ENCODE data around the gene TBX1.

TBX1 gene

DNA sequence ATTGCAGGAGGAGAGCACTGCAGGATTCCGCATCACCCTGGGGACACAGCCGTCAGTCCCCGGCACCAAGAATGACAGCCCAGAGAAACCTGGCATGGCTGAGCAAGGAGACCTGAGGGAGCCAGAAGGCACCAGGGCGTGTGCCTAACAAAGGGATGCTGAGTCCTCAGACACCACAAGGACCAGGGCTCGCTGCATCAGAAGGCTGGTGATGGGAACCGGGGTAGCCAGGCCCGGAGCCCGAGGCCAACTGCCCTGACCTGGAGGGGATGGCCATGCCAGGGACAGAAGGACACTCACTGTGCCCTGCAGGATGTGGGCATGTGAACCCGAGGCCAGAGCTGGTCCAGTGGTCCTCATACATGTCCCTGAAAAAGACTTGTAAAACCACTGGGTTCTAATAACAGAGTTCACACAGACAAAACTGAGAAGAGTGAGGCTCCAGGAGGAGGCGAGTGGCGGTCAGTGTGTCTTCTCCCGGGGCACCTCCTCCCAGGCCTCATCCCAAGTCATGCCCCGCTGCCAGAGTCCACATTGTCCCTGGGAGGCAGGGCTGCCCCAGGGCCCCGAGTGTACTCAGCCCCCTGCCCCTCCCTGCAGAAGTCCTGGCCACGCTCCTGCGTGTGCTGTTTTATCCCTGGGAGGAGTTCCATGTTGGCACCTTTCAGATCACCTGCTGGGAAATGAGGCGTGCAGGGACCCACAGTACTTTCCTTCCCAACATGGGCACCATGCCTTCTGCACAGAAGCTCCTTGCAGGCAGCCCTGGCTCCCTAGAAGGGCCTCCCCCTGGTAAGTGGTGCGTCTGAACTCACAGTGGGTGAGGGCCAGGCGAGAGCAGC, 42.5 kb downstream of the TBX1 start:
- DNase-seq = no peak

DNA sequence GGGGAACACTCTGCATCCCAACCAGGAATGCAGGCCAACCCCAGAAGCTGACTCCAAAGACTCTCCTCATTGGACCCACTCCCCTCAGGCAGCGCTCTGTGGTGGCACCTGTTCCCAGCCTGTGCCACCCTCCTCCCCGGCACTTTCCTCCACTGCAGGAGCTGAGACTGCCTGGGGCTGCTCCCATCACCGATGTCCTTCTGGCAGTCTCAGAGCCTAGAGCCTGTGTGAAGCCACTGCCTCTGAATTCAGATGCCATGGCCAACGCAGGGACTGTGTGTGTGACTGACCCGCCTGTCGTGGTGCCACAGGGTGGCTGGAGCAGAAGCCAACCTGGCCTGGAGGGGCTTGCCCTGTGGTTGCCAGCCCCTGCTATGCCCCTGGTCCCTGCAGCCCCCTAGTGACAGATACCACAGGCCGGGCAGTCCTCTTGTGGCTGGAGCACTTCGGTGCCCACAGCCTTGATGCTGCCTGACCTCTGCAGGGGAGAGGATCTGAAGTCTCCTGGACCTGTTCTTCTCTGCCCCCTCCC, 43.2 kb downstream of the TBX1 start:
- DNase-seq = no peak

- DNase-seq = no peak
Measured at GRCh38 chr22:19805821-19806212, 45.2 kb downstream of the TBX1 start.

DNA sequence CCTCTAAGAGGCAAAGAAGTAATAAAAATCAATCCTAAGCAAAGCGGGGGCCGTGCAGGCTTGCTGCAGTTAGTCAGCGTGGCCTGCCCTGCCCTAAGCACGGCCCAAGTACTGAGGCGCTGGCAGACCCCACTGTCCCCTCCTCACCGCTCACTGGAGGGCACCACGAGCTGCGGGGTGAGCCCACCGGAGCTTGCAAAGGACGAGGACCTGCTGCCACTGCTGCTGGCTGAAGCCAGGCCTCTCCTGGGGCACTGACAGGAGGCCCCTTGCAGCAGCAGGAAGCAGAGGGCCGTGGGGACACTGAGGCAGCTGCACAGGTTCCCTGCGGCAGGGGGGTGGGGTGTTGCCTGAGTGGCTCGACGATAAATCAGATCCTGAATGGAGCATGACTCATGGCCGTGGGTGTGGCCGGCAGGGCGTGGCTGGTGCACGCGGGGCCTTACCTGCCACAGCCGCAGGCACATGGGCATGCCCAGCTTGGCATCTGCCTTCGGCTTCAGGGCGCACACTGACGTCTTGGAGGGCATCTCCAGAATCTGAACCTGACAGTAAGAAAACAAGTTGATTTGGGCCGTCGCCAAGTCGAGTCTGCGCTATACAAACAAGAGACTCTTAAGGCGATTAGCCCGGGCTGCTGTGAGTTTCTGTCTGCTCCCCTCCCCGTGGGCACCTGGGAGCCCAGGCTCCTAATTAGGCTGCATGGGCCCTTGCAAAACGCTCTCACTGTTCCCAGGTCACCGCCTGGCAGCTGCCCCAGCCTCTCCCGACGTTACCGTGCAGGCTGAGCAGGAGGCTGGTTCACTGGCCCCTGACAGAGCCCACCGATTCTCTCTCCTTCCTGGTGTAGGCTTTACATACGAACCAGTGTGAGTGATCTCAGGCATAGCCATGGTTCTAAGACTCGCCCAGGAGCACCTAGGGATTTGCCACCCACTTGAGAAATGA, 45.9 kb downstream of the TBX1 start:
- peak in 1 of 2 experiments; percentile 26 for DNase-seq

DNA sequence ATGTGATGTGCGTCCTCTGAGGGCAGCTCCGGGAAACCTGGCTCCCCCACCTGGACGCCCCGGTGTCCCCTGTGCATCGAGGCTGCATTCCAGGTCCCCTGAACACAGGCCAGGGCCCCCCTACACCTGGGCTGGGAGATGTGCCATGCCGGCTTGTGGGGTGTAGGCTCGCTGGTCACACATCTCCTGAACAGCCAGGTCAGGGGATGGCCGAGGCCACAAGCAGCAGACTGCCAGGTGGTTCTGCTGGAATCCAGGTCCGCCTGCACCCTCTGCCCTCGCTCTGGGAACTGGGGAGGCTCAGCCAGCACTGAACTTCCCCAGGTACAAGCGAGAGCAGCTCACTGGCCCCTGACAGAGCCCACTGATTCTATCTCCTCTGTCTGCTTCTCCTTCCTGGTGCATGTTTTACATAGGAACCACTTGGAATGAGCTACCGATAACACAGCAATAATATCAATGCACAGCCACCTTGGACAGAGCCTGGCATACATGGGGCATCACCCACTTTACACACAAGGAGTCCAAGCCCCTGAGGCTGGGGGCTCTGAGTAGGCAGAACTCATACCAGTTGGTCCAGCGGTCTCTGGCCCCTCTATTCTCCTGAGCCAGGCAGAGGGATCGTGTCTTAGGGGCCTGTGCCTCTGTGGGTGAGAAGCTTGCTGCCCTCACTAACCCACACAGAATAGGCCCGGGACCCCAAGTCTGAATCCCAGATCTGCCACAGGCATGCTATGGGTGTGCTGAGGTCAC, 46.8 kb downstream of the TBX1 start:
- DNase-seq = no peak

GRCh38 chr22:19807914-19808872, 47.6 kb downstream of the TBX1 start:
- no peak for DNase-seq

DNA sequence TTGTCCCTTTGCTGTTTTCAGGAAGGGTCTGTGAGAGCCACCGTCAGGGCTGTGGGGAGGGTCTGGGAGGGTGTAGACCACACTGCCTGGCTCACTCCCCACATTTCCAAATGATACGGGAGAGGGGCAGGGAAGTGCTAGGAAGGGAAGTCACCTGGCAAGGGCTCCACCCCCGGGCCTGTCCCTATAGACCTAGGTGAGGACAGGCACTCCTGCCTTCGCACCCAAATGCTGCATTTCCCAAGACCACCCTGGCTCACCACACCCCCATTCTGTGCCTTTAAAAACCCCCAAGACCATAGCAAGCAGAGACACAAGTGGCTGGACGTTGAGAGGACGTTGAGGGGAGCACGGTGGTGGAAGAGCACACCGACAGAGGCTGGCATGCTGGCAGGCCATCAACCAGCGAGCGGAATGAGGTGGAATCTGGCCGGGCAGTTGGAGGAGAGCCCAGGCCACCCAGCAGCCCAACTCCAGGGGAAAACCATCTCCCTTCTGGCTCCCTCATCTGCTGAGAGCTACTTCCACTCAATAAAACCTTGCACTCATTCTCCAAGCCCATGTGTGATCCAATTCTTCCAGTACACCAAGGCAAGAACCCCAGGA, 48.4 kb downstream of the TBX1 start:
- DNase-seq = no peak

DNA sequence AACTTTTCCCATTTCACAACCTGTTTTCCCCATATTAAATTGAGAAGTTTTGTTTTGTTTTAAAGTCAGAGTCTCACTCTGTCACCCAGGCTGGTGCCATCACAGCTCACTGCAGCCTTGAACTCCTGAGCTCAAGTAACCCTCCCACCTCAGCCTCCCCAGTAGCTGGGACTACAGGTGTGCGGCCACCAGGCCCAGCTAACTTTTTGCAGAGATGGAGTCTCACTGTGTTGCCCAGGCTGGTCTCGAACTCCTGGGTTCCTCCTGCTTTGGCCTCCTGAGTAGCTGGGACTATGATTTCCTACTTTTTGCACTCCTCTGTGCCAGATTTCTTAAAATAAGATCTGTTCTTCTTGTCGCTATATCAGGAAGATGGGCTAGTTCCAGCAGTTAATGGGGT, 49.2 kb downstream of the TBX1 start:
- no peak for DNase-seq

GRCh38 chr22:19810381-19811201, 50.0 kb downstream of the TBX1 start:
- no peak for DNase-seq

- no peak for DNase-seq
Measured at GRCh38 chr22:19811211-19811621, 50.6 kb downstream of the TBX1 start.

- DNase-seq = no peak
Measured at GRCh38 chr22:19811811-19812771, 51.5 kb downstream of the TBX1 start.

DNA sequence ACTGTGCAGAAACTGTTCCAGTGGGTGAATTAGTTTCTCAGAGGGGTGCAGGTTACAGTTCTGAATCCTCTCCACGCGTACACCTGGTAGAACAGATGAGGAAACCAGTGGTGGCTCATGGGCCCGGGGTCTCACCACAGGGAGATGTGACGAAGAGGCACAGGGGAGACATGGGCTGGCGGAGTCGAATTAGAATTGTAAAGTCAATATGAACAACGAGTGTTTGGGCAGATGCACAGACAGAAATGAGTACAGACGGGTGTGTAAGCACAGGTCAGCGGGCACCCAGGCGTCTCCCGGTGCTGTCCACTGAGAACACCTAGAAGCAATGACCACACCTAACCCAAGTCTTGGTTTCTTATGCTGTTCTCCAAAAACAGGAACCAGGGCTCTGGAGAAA, 52.3 kb downstream of the TBX1 start:
- no peak for DNase-seq

DNA sequence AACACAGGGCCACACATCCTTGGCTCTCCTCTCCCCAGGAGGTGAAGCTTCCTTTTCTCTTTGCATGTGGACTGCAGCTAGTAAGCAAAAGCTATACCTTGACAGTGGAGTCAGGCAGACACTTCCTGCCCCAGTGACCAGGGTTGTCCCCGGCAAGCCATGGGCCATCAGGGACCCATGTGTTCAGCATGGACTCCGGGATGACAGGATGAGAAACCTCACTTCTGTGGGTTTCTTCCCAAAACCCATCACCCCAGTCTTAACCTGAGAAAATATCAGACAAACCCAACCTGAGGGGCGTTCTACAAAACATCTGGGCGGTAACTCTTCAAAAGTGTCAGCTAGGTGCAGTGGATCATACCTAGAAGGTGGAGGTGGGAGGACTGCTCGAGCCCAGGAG, 53.9 kb downstream of the TBX1 start:
- DNase-seq = no peak

- DNase-seq = no peak
Measured at GRCh38 chr22:19815093-19815822, 54.7 kb downstream of the TBX1 start.

- DNase-seq = no peak
Measured at GRCh38 chr22:19815823-19816290, 55.3 kb downstream of the TBX1 start.

DNA sequence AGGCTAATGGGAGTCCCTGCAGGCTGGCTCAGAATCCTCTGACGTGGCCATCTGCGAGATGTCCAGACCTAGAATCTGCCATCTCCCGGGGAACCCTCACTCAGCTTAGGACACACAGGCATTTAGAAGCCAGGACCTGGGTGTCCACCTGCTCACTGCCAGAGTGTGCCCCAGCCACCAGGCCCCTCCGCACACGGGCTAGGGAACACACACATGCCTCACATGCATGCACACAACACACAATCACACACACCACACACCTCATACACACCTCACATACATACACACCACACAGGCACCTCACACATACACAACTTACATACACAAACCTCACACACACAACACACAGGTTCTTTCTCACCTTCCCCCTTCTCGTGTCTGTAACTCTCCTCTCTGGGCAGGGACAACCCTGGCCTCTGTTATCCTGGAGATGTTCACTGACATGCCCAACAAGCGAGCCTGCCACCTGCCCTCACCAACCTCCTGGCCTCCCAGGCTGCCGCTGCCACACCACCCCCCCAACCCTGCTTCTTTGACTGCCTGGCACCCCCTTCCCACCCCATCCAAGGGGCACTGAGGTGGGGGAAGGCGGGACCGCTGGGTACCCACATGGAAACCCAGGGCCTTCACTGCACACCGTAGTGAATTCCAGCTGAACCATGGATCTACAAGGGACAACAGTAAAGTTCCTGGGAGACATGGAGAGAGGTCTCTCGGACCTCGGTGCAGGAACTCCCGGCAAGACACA, 56.0 kb downstream of the TBX1 start:
- no peak for DNase-seq
